GM18526 (cell line): ENCODE measurements around the gene FOXP2.

Experiments used
- POLR2A ChIP-seq: IDR thresholded peaks from 3 replicates; pipeline ENCODE4 v1.6.1; 2011; ENCODE audit not compliant: insufficient read length; ENCODE audit errors: extremely low read depth

FOXP2 gene

GRCh38 chr7:114416129-114416990 lies 1.7 kb downstream of the FOXP2 start:
- no peak for TF ChIP-seq POLR2A

DNA sequence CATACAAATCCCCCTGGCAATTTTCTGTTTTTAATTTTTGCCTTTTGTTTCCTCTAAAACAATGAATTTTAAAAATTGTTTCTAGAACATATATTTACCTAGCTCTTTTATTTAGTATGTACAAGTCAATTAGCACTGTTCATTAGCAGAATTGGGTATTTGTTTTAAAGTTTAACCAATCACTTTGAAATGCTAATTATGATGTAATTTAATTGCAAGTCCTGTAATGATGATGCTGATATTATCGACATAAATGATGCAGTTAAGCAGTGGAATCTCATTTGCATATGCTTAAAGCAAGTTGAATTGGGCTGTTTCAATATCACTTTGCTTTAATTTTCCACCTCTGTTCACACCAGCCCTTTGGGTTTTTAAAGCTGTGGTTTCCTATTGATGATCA lies 2.7 kb downstream of the FOXP2 start:
- no peak for TF ChIP-seq POLR2A

DNA sequence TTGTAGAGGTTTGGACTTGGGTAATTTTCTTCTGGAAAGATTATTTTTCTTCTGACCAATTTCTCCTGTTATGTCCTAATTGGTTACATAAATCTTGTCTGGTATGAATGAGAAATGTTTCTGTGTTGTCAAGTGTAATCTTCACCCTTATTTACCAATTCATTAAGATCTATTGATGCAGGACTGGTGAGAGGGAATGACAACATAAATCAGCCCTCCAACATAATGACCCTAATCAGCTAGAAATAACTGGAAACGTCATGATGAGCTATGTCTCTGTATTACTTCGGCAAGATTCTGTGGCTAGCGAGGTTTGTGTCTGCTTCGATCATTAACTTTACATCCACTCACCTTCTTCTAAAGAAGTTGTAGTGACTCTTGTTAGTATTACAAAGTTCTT lies 3.5 kb downstream of the FOXP2 start:
- no peak for TF ChIP-seq POLR2A

DNA sequence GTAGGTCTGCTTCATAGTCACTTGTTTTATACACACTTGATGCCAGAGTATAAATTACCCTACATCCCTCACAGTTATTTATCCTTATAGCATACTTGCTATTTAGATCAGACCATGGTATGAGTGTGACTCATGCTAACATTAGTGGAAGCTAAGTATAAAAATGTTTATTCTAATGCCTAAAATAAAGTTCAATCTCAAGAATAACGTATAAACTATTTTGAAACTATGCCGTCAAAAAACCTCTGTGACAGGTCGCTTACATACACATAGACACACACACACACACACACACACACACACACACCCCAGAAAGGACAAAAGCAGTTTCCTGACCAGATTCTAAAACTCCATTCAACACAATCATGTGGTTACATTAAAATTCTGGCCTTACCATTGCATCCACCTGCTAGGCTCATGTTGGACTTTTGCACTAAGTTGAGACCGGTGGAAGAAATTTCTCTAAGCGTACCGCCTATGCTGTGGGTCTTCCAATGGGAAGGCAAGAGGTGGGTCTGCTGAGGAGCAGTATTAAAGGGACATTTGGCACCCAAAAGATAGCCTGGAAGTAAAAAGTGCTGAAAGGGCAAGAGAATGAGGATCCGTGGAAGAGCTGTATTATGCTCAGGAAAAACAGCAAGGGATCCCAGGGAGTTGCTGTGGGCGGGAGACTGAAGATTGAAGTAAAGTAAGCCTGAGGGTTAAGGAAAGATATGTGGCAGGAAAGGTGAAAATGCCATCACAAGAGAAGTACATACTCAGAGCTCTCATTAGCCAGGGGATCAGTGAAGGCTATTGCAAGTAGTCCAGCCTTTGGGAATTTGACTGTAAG lies 5.0 kb downstream of the FOXP2 start:
- TF ChIP-seq POLR2A = no peak

GRCh38 chr7:114422507-114423501 lies 8.2 kb downstream of the FOXP2 start:
- no peak for TF ChIP-seq POLR2A

- TF ChIP-seq POLR2A = no peak
Observed at GRCh38 chr7:114426382-114426781, 11.8 kb downstream of the FOXP2 start.

DNA sequence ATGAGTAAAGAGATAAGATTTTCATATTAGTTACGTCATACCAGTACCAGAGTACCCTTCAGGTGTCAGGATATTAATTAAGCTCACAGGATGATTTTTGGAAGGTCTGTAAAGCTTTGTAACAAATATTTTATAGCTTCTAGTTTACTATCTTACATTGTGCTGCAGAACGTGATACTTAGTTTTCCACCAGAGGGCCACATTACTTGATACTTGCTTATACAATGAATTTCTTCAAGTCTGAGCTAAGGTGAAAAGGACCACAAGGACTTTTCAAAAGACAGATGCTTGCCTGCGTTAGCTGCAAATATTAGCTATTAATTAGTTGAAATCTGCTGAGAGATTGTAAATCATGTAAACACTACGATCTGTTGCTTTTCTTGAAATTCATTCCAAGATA lies 12.2 kb downstream of the FOXP2 start:
- no peak for TF ChIP-seq POLR2A

DNA sequence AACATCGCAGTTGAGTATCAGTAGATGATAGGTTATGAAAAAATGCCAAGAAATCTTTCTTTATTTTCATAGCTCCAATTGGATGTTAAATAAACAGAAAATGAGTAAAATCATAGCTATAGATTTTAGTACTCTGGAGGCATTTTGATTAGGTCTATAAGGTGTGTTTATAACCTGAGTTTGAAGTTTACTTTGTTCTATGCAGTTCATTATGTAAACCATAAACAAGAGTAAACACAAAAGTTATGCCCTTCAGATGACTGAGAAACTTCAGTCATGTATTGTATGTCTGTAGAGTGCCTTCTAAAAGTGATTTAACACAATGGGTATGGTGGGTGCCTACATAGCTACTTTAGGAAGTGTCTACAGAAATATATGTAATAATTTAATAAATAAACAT lies 13.6 kb downstream of the FOXP2 start:
- no peak for TF ChIP-seq POLR2A

- TF ChIP-seq POLR2A = no peak
Observed at GRCh38 chr7:114431189-114431588, 16.6 kb downstream of the FOXP2 start.

DNA sequence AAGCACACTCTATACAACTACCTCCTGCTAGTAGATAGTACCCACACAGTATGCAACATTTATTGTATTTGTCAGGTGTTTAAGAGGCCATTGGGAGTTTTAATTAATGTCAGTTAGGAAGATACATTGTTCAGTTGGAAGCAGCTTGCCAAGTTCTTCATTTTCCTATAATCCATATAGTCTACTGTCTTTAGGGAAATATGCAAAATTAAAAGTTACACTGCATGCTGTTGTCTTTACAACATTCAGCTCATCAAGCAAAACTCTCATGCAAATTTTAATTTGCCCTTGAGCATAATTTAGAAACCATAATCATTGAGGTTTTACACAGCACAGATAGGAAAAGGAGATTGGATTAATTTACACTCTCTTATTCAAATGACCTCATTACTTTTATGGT lies 17.4 kb downstream of the FOXP2 start:
- TF ChIP-seq POLR2A = no peak

GRCh38 chr7:114432703-114433102 lies 18.1 kb downstream of the FOXP2 start:
- TF ChIP-seq POLR2A = no peak

- no peak for TF ChIP-seq POLR2A
Observed at GRCh38 chr7:114439581-114439980, 25.0 kb downstream of the FOXP2 start.

DNA sequence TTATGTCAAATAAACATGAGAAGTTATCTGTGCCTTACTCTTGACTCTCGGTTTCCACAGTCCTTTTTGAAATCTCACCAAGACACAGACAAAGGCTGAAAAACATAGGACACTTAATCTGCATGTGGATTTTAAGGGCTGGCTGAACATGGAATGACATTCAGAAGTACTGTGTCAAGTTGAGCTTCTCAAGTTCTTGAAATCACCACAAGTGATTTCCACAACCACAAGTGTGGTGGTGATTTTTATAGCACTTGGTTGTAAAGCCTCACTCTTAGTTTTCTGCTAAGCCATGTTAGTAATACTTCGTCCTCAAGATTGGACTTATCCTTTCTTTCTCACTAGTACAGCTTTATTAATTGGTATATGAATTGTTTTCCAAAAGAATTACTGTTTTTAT lies 29.6 kb downstream of the FOXP2 start:
- TF ChIP-seq POLR2A = no peak

- no peak for TF ChIP-seq POLR2A
Observed at GRCh38 chr7:114450431-114450830, 35.8 kb downstream of the FOXP2 start.

- no peak for TF ChIP-seq POLR2A
Observed at GRCh38 chr7:114459574-114459973, 45.0 kb downstream of the FOXP2 start.
